Stomach (tissue), 4 donors: ENCODE measurements around the gene HSD11B1.

Source experiments
- CTCF ChIP-seq, 7 experiments: fragments of 450-650 bp in 4 of 7; fragments of 200-600 bp in 3 of 7; sonication (generic) in 3 of 7; IDR thresholded peaks; one replicate each; pipeline ENCODE4 v1.5.1; 2016 to 2019; ENCODE audit warnings: antibody characterized with exemption in 7 of 7, control low read depth in 2 of 7, mild to moderate bottlenecking in 1 of 7
- POLR2A ChIP-seq, 4 donors: fragments of 450-650 bp; IDR thresholded peaks; one replicate each; pipeline ENCODE4 v1.6.1; 2016; ENCODE audit warnings: antibody characterized with exemption in 4 of 4, control low read depth in 2 of 4, mild to moderate bottlenecking in 1 of 4, moderate library complexity in 1 of 4
- POLR2AphosphoS5 ChIP-seq, 3 donors: sonication (generic); formaldehyde crosslinking; IDR thresholded peaks; one replicate each; pipeline ENCODE4 v1.6.1; 2016; ENCODE audit warnings: antibody characterized with exemption in 3 of 3

- TF ChIP-seq CTCF (IDR thresholded peaks at IDR 0.05): no peak
- TF ChIP-seq POLR2A (IDR thresholded peaks at IDR 0.05): no peak
- no peak for TF ChIP-seq POLR2AphosphoS5 (IDR thresholded peaks at IDR 0.05)
Observed at GRCh38 chr1:209749205-209749604, 44.6 kb downstream of the HSD11B1 start.
